COLO668 (cell line): ENCODE results near the gene SPCS1.
A peak's percentile ranks its signal among the peaks of the same experiment; 100 is the strongest.

Experiments used
- DNase-seq: peaks from one replicate; lab custom pipeline; 2025; ENCODE audit not compliant: unreplicated experiment; lab: John Stamatoyannopoulos, UW

SPCS1 gene

GRCh38 chr3:52694528-52695189 is 11.2 kb upstream of the SPCS1 start:
- no peak for DNase-seq

- no peak for DNase-seq
Observed at GRCh38 chr3:52695798-52696671, 9.9 kb upstream of the SPCS1 start.

DNA sequence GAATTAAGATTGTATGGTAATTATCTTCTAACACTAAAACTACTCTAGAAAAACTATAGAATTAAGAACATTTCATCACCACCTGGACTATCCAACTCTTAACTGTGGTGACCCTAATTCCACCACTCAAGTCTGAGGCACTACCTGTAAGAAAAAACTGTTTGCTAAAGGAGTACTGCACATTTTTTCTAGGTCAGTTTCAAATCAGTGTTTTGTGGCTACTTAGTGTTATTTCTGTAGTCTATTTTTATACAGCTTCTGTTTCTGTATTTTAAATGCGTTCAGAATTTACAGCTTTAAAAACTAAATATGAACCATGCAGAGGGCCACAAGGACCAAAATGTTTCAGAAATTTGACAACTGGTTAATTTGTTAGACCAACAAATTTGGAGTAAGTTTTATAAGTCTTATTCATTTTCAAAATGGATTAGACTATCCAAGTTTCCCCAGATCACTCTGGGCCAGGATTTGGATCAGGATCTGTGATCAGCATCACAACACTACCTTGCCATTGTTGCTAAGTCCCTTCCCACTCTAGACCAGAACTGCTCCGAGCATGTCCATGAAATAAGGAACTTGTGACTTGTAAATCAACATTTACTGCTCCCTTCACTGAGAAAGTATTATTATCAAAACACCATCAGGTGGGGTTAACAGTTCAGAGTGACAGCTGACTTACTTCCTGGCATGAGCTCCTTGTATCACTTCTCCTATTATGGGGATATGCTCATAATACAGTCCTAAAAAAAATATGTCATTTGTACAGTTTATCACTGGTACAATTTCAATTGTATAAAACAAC is 8.9 kb upstream of the SPCS1 start:
- no peak for DNase-seq

DNA sequence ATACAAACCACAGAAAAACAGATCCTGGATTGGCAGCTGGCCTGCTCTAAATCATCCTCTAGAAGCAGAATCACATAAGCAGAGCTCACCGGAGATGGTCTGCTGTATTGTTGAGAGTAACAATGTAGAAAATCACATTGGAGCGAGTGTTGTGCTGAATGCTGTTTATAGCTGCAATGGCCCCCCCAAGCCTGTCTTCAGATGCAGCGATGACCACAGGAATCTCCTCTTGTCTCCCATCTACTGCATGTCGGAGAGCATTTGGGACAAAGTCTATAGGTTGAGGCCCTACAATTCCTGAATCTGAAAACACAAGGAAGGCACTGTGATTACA is 8.3 kb upstream of the SPCS1 start:
- DNase-seq = no peak

- DNase-seq = no peak
Observed at GRCh38 chr3:52703341-52703740, 2.6 kb upstream of the SPCS1 start.

DNA sequence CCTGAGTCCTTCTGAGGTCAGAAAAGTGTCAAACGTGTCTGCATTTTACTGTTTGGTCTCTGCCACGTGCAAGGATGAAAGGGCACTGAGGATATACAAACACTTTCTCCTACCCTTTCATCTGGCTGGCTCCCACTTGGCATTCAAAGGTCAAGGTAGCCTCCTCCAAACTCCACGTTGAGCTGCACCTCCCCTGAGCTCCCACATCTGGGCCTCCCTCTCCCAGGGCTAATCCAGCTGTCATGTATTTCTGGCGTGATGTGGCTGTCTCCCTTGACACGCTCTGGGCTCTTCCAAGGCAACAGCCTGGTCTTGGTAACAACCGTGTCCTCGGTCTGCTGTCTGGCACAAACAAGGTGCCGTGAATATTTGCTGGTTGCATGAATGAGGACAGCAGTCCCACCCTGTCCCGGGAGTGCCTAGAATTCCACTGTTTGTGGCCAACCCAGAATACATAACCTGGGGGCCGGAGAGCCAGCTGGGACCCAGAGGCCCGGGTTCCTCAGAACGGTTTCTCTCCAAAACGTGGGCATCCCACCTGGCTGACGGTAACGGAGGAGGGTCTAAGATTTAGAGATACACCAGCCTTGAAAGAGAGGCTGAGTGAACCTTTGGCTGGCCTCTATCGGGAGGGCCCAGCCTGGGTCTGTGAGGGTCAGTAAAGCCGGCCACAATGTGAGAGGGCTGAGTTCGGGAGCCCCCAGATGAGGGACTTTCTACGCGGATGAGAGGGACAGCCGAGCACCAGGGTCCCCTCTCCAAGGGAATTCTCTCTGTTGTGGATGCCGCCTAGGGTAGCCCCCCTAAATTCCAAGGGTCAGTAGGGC is 1.1 kb upstream of the SPCS1 start:
- DNase-seq = peak; percentile 19

DNA sequence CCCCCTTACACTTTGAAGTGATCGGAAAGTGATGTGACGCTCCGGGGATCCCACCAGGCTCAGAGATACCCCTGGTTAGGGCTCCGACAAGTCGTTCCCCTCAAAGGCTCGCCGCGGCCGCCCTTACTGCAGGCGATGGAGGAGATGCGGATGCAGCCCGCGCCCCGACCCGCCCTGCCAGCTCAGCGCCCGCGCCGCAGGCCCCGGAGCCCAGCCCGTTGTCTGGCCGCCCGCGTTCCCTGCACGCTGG is 543 bp upstream of the SPCS1 start:
- DNase-seq = no peak

DNA sequence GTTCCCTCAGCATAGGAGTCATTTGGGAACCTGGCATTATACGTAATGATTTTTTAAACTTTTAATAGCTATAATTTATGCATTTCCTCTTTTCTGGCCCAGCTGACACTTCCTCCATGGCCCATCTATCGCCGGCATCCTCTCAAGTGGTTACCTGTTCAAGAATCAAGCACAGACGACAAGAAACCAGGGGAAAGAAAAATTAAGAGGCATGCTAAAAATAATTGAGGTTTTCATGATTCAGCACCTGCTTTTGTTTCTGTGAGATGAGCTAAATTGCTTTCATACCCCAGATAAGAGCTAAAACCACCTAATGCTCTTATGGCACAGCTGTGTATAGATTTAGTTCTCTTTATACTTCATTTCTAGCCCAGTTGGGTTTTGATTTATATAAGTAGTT is 1.7 kb downstream of the SPCS1 start:
- DNase-seq = no peak

GRCh38 chr3:52710512-52710911 is 4.6 kb downstream of the SPCS1 start:
- DNase-seq = no peak

DNA sequence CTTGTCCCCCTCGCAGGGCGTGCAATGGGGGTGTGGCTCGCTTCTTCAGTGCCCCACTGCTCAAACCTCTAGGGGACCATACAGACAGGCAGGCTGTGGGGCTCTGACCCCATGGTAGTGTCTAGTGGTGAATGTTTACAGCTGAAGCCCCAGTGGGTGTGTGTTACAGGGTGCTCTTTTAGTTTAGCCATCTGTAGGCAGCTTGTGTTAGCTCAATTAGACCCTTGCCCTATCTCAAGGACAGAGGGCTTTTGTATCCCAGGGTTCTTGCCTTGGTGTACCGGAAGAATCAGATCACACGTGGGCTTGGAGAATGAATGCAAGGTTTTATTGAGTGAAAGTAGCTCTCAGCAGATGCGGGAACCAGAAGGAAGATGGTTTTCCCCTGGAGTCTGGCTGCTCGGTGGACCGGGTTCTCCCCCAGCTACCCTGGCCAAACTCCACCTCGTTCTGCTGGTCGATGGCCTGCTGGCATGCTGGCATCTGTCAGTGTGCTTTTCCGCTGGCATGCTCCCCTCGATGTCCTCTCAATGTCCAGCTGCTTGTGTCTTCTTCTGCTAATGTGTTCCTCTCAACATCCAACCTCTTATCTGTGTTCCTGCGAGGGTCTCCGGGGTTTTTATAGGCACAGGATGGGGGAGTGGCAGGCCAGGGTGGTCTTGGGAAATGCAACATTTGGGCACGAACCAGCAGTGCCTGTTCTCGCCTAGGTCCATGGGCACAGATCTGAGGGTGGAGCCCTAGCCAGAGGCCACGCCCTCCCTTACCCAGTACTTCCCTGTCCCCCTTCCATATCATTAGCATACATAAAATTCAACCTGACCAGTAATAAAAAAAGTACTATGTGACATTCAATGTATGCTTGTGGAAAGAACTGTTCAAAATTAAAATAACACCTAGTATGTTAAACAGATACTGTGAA is 6.6 kb downstream of the SPCS1 start:
- no peak for DNase-seq

DNA sequence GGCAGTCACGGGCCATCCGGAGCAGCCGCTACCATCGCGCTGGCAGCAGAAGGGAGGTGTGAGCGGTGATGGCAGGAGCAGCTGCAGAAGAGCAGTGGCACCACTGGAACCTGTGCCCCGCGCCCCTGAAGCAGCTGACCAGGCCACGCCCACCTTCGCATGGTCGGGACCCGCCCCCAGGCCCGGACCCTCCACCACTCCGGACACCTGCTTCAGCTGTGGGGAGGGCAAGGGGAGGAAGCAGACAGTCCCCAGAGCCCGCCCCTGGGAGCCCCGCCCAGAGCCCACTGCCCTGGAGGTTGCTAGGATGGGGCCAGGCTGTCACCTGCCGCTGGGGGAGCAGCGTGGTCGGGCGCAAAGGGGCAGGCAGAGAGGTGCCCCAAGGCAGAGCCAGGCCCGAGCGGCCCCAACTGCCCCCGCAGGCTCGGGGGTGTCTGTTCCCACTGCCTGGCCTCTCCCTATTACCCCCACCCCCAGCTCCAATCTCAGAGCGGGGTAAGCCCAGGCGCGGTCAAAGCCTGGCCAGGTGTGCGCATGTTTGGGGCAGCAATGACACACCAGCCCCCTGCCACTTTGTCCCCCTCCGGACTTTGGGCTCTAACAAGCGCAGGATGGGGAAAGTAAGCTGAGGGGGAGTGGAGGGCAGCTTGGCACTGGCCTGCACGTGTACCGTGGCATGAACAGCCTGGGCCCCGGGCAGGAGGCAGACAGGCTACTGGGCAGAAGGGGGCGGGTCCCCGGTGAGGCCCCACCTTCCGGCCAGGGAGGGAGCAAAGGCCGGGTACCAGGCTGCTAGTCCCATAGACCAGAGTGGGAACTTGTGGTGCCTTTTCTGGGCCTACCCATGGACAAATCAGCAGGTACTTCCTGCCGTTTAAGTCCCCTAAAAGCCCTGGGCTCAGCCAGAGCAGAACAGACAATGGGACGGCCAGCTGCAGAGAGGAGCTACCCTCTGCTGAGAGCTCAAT is 8.7 kb downstream of the SPCS1 start:
- no peak for DNase-seq

GRCh38 chr3:52715714-52716305 is 9.9 kb downstream of the SPCS1 start:
- no peak for DNase-seq

GRCh38 chr3:52719618-52720017 is 13.7 kb downstream of the SPCS1 start:
- DNase-seq = no peak

- no peak for DNase-seq
Observed at GRCh38 chr3:52721002-52721729, 15.3 kb downstream of the SPCS1 start.

DNA sequence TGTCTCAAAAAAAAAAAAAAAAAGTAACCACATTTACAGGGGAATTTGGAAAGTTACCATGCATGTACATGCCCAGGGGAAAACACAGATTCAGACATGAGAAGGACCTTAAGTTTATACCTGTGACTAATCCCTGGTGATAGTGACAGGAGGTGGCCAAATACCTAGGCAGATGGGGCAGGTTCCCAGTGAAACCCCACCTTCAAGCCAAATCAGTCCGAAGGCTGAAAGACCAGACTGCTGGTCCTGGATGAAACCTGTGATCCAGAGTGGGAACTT is 15.8 kb downstream of the SPCS1 start:
- DNase-seq = no peak

GRCh38 chr3:52722491-52722890 is 16.6 kb downstream of the SPCS1 start:
- DNase-seq = no peak

GRCh38 chr3:52723935-52724334 is 18.0 kb downstream of the SPCS1 start:
- no peak for DNase-seq

DNA sequence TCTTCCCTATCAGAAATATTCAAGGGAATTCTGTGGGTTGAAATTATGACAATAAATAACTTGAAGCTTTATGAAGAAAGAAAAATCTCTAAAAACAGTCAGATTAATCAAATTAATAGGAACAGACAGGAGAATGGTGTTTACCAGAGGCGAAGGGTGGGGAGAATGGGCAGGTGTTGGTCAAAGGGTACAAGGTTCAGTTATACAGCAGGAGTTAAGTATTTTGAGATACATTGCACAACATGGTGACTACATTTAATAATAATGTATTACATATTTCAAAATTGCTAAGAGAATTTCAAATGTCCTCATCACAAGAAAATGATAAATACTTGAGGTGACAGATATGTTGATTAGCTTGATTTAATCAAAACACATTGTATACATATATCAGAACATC is 18.6 kb downstream of the SPCS1 start:
- DNase-seq = no peak
